Stimulated activated CD8-positive, alpha-beta memory T cell treated with anti-CD3 and anti-CD28 coated beads, Interleukin-15, amount 100 ng/mL, for 4 hours (primary cell): ENCODE data around the gene FBXO5.
"Not testable (repeated sequence)": the region's sequence is repeated elsewhere in the genome, so short reads cannot be mapped to it uniquely, and the experiment has no call there.

Source experiments
- DNase-seq, 2 donors: peaks; one replicate each; pipeline ENCODE4 v3.0.0-alpha.2; 2020; ENCODE audit warnings: low read depth in 2 of 2

Gene FBXO5

DNA sequence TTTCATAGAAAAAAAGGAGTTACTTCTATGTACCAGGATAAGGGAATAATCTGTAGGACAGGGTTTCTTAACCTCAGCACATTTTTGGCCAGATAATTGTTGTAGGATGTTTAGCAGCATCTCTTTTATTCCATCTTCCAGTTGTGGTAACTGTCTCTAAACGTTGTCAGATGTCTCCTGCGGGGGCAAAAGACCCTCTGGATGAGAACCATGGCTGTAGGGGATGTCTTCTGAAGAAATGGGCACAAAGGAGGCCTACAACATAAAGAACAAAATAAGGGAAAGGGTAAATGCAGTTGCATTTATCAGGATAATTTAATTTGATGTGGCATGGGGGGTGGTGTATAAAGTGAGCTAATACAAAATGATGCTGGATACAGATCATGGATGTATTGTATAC, 4.1 kb upstream of the FBXO5 start:
- DNase-seq, result no peak

- not testable (repeated sequence) for DNase-seq
These were observed 2.5 kb upstream of the FBXO5 start for GRCh38 chr6:152985300-152985699.

GRCh38 chr6:152984513-152984872, 1.7 kb upstream of the FBXO5 start:
- no peak for DNase-seq

DNA sequence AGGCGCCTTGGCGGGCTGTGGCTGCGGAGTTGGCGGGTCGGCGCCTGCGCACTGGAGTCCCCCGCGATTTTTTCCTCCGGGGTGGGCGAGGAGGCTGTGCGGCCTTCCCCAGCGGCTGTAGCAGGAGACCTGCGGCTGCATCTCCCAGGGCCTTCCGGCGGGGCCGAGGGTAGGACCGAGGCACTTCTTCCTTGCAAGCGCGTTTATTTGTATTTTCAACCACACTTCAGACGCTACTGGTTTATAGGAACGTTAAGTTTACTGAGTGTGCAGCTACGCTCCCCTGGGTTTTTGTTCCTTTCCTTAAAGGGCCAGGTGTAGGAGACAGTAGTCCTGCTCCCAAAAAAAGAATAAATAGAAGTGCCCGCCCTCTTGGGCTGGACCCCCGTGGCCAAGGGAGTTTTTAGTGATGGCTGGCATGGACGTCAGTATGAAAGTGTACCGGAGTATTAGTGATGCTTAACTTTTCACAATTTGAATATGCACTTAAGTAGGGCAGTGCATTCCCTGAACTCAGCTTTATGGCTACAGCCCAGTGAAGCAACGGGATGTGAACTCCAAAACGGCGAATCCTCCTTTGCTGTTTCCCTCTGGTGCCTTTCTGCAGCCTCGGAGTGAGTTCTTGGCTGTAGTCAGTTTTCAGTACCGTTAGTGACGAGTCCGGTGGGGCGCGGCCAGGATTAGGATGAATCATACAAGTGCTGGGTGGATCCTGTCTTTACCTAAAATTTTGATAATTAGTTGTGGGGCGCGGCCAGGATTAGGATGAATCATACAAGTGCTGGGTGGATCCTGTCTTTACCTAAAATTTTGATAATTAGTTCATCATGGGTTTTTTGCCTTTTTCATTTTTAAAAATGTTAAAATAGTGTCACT, 1.0 kb upstream of the FBXO5 start:
- peak; percentile 38 to 87 for DNase-seq

- DNase-seq, result no peak
These were observed 595 bp downstream of the FBXO5 start for GRCh38 chr6:152981989-152982903.

- no peak for DNase-seq
These were observed 1.6 kb downstream of the FBXO5 start for GRCh38 chr6:152981219-152981618.

- DNase-seq, result no peak
These were observed 2.2 kb downstream of the FBXO5 start for GRCh38 chr6:152980656-152981055.

DNA sequence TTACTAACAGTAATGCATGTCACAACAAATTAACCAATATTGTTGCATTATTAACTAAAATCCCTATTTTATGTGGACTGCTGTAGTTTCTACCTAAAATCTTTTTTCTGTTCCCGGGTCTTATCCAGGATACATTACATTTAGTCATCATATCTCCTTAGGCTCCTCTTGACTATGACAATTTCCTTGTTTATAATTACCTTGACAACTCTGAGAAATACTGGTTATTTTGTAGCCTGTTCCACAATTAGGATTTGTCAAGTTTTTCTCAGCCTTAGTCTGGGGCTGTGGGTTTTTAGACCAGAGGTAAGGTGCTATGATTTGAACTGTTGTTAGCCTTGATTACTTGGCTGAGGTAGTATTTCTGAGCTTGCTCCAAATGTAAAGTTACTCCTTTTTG, 3.7 kb downstream of the FBXO5 start:
- no peak for DNase-seq

GRCh38 chr6:152978058-152978457, 4.8 kb downstream of the FBXO5 start:
- no peak for DNase-seq

GRCh38 chr6:152977556-152977955, 5.3 kb downstream of the FBXO5 start:
- DNase-seq, result no peak

DNA sequence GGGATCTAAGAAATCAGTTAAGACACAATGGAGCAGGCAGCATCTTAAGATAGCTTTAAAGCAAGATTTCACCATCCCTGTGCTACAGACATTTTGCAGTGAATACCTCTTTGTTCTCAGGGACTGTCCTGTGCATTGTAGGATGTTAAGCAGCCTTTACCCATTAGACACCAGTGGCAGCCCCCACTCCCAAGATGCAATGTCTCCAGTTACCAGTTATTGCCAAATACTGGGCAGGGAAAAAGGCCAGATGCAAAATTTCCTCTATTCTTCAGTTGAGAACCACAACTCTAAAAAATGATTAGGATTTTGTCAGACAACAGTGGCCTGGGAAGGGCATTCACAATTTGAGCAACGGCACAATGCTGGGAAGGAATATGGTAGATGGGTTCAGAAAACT, 6.1 kb downstream of the FBXO5 start:
- no peak for DNase-seq

GRCh38 chr6:152975204-152975915, 7.5 kb downstream of the FBXO5 start:
- DNase-seq, result no peak

DNA sequence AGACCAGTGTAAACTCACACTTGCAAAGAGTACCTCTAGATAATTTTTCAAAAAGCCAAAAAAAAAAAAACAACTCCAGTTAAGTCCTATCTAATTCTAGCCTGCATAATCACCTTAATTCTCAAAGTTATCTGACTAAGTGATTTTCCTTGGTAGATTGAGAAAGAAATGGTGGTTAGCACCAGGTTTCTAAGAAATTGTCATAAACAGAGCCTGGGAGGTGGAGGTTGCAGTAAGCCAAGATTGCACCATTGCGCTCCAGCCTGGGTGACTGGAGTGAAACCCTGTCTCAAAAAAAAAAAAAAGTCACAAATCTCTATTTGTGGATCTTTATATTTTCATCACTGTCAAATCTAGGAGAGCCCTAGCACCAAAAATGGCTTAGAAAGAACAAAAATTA, 8.9 kb downstream of the FBXO5 start:
- DNase-seq, result no peak

GRCh38 chr6:152969688-152970418, 13.0 kb downstream of the FBXO5 start:
- DNase-seq, result no peak

GRCh38 chr6:152966168-152966894, 16.5 kb downstream of the FBXO5 start:
- not testable (repeated sequence) for DNase-seq

- DNase-seq, result no peak
These were observed 23.5 kb downstream of the FBXO5 start for GRCh38 chr6:152959333-152959732.

- DNase-seq, result no peak
These were observed 25.0 kb downstream of the FBXO5 start for GRCh38 chr6:152957796-152958195.

DNA sequence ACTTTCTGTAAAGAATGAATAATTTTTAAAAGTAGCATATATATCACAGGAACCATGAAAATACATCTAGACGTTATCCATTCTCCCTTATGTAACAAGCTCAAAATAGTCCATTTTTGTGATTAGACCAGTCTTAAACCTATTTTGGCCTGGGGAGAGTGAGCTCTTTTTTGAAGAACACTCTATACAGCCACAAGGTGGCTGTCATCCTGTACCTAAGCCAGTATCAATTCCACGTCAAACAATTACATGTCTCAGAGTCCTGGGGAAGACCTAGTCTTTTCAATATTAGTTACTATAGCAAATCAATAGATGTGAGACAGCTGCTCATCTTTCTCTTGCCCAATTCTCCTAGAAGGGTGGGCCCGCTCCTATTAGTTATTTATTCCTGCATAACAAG, 28.4 kb downstream of the FBXO5 start:
- no peak for DNase-seq

DNA sequence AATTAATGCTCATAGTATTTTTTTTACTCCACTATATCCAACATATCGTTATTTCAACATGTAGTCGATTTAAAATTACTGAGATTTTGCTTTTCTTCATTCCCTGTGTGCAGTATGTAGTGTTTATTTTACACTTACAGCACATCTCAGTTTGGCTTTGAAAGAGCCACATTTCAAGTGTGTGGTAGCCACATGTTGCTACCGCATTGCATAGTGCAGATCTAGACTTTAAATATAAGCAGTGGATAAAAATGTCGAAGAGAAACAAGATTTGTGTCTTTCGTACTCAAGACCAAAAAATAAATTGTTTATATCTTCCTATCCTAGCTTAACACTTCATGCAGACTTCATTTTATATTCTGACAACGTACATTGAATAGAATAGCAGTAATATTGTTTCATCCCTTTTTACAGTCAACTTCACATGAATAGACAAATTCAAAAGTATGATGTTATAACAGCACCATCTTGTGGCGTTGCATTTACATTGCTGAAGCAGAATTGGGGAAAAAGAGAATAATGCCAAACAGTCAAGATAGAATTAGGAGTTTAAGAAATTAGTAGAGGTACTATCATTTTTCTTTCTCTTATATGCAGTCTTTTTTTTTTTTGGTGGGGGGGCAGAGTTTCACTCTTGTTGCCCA, 29.9 kb downstream of the FBXO5 start:
- DNase-seq, result no peak

- DNase-seq, result no peak
These were observed 30.8 kb downstream of the FBXO5 start for GRCh38 chr6:152952045-152952444.
